ENCODE data around the gene ALAD.
"Not testable (repeated sequence)": the region's sequence is repeated elsewhere in the genome, so short reads cannot be mapped to it uniquely, and the experiment has no call there.

ALAD gene

GRCh38 chr9:113391917-113392316 lies 9.2 kb downstream of the ALAD start:
- Mint-ChIP-seq H3K27me3 (no peaks in the 10 kb centered on the region), H3K4me3 (no peak overlapping the region), H3K27ac (ENCODE audit: low read depth) (no peak overlapping the region), H3K36me3 (ENCODE audit: insufficient read depth) (peaks cover 9% of the 10 kb centered on the region), H3K4me1 (peaks cover 13% of the 10 kb centered on the region), H3K9me3 (no peaks in the 10 kb centered on the region)
- DNase-seq (ENCODE audit: low spot score in 2 of 2) (no peak), ATAC-seq (replicated peaks; ENCODE audit: extremely low read depth, poor library complexity, severe bottlenecking) (no peak)

- no peaks in the 10 kb centered on the region for H3K27me3 Mint-ChIP-seq
- DNase-seq (ENCODE audit: low spot score in 2 of 2) (no peak), ATAC-seq (replicated peaks; ENCODE audit: extremely low read depth, poor library complexity, severe bottlenecking) (no peak)
- H3K9me3 Mint-ChIP-seq = no peaks in the 10 kb centered on the region
- H3K4me3 Mint-ChIP-seq = no peak overlapping the region
- H3K27ac Mint-ChIP-seq (ENCODE audit: low read depth) = no peak overlapping the region
- H3K36me3 Mint-ChIP-seq (ENCODE audit: insufficient read depth) = peaks cover 7% of the 10 kb centered on the region
- H3K4me1 Mint-ChIP-seq = peaks cover 4% of the 10 kb centered on the region
Measured at GRCh38 chr9:113390192-113390960, 10.7 kb downstream of the ALAD start.

- no peaks in the 10 kb centered on the region for H3K27me3 Mint-ChIP-seq
- H3K27ac Mint-ChIP-seq (ENCODE audit: low read depth) = no peak overlapping the region
- no peaks in the 10 kb centered on the region for H3K9me3 Mint-ChIP-seq
- DNase-seq (ENCODE audit: low spot score in 2 of 2) = no peak
- H3K4me3 Mint-ChIP-seq = no peak overlapping the region
- H3K4me1 Mint-ChIP-seq = no peaks in the 10 kb centered on the region
- ATAC-seq (replicated peaks; ENCODE audit: extremely low read depth, poor library complexity, severe bottlenecking) = no peak
- peaks cover 10% of the 10 kb centered on the region for H3K36me3 Mint-ChIP-seq (ENCODE audit: insufficient read depth)
Measured at GRCh38 chr9:113389451-113389850, 11.6 kb downstream of the ALAD start.

- Mint-ChIP-seq H3K27me3 (no peaks in the 10 kb centered on the region), H3K4me1 (no peaks in the 10 kb centered on the region), H3K4me3 (no peak overlapping the region), H3K9me3 (no peaks in the 10 kb centered on the region), H3K36me3 (ENCODE audit: insufficient read depth) (peaks cover 10% of the 10 kb centered on the region), H3K27ac (ENCODE audit: low read depth) (no peak overlapping the region)
- DNase-seq (ENCODE audit: low spot score in 2 of 2) (no peak), ATAC-seq (replicated peaks; ENCODE audit: extremely low read depth, poor library complexity, severe bottlenecking) (no peak)
Measured at GRCh38 chr9:113388833-113389232, 12.3 kb downstream of the ALAD start.

GRCh38 chr9:113387560-113388230 lies 13.4 kb downstream of the ALAD start:
- Mint-ChIP-seq H3K4me3 (no peak overlapping the region), H3K27ac (ENCODE audit: low read depth) (no peak overlapping the region), H3K9me3 (no peaks in the 10 kb centered on the region), H3K4me1 (no peaks in the 10 kb centered on the region), H3K27me3 (no peaks in the 10 kb centered on the region), H3K36me3 (ENCODE audit: insufficient read depth) (peaks cover 7% of the 10 kb centered on the region)
- no peak for DNase-seq (ENCODE audit: low spot score in 2 of 2)
- no peak for ATAC-seq (replicated peaks; ENCODE audit: extremely low read depth, poor library complexity, severe bottlenecking)

GRCh38 chr9:113386571-113387393 lies 14.3 kb downstream of the ALAD start:
- no peak overlapping the region for H3K4me3 Mint-ChIP-seq
- H3K27ac Mint-ChIP-seq (ENCODE audit: low read depth) = no peak overlapping the region
- no peaks in the 10 kb centered on the region for H3K27me3 Mint-ChIP-seq
- H3K4me1 Mint-ChIP-seq = no peaks in the 10 kb centered on the region
- no peak for DNase-seq (ENCODE audit: low spot score in 2 of 2)
- no peaks in the 10 kb centered on the region for H3K9me3 Mint-ChIP-seq
- peaks cover 7% of the 10 kb centered on the region for H3K36me3 Mint-ChIP-seq (ENCODE audit: insufficient read depth)
- no peak for ATAC-seq (replicated peaks; ENCODE audit: extremely low read depth, poor library complexity, severe bottlenecking)

- DNase-seq (ENCODE audit: low spot score in 2 of 2) = no peak
- H3K9me3 Mint-ChIP-seq = no peaks in the 10 kb centered on the region
- no peak for ATAC-seq (replicated peaks; ENCODE audit: extremely low read depth, poor library complexity, severe bottlenecking)
- H3K4me3 Mint-ChIP-seq = no peak overlapping the region
- H3K27me3 Mint-ChIP-seq = no peaks in the 10 kb centered on the region
- no peak overlapping the region for H3K27ac Mint-ChIP-seq (ENCODE audit: low read depth)
- H3K4me1 Mint-ChIP-seq = no peaks in the 10 kb centered on the region
- peaks cover 3% of the 10 kb centered on the region for H3K36me3 Mint-ChIP-seq (ENCODE audit: insufficient read depth)
Measured at GRCh38 chr9:113381909-113382411, 19.1 kb downstream of the ALAD start.

GRCh38 chr9:113381441-113381840 lies 19.6 kb downstream of the ALAD start:
- not testable (repeated sequence) for DNase-seq (ENCODE audit: low spot score in 2 of 2); H3K27ac Mint-ChIP-seq (ENCODE audit: low read depth); H3K4me1 Mint-ChIP-seq

GRCh38 chr9:113380869-113381378 lies 20.2 kb downstream of the ALAD start:
- Mint-ChIP-seq H3K4me3 (no peak overlapping the region), H3K36me3 (ENCODE audit: insufficient read depth) (peaks cover 6% of the 10 kb centered on the region), H3K27me3 (no peaks in the 10 kb centered on the region), H3K4me1 (no peaks in the 10 kb centered on the region), H3K27ac (ENCODE audit: low read depth) (no peak overlapping the region), H3K9me3 (no peaks in the 10 kb centered on the region)
- ATAC-seq (replicated peaks; ENCODE audit: extremely low read depth, poor library complexity, severe bottlenecking) (no peak), DNase-seq (ENCODE audit: low spot score in 2 of 2) (no peak)

More at GRCh38 chr9:113381441-113381840, 19.6 kb downstream of the ALAD start:
- not testable (repeated sequence) for H3K9me3 Mint-ChIP-seq; H3K4me3 Mint-ChIP-seq; H3K27me3 Mint-ChIP-seq; ATAC-seq (replicated peaks; ENCODE audit: extremely low read depth, poor library complexity, severe bottlenecking); H3K36me3 Mint-ChIP-seq (ENCODE audit: insufficient read depth)

- peaks cover 10% of the 10 kb centered on the region for H3K4me1 Mint-ChIP-seq
- not testable (repeated sequence) for H3K27ac Mint-ChIP-seq (ENCODE audit: low read depth); H3K27me3 Mint-ChIP-seq; H3K9me3 Mint-ChIP-seq; H3K4me3 Mint-ChIP-seq; ATAC-seq (replicated peaks; ENCODE audit: extremely low read depth, poor library complexity, severe bottlenecking); DNase-seq (ENCODE audit: low spot score in 2 of 2)
- peaks cover 12% of the 10 kb centered on the region for H3K36me3 Mint-ChIP-seq (ENCODE audit: insufficient read depth)
Measured at GRCh38 chr9:113379829-113380210, 21.3 kb downstream of the ALAD start.

- not testable (repeated sequence) for H3K36me3 Mint-ChIP-seq (ENCODE audit: insufficient read depth); H3K27ac Mint-ChIP-seq (ENCODE audit: low read depth); DNase-seq (ENCODE audit: low spot score in 2 of 2); ATAC-seq (replicated peaks; ENCODE audit: extremely low read depth, poor library complexity, severe bottlenecking); H3K27me3 Mint-ChIP-seq; H3K9me3 Mint-ChIP-seq; H3K4me3 Mint-ChIP-seq
- H3K4me1 Mint-ChIP-seq = peaks cover 12% of the 10 kb centered on the region
Measured at GRCh38 chr9:113379094-113379828, 21.8 kb downstream of the ALAD start.

All from central memory CD8-positive, alpha-beta T cell (primary cell).